GM18505 (cell line): ENCODE data around the gene ADGRB3.

Experiments
- ATAC-seq: cut with Tn5 transposase; IDR thresholded peaks from one replicate; pipeline ENCODE4 v1.9.1; 2021; ENCODE audit not compliant: unreplicated experiment
- POLR2A ChIP-seq: IDR thresholded peaks from 4 replicates; pipeline ENCODE4 v1.6.1; 2011; ENCODE audit warnings: borderline replicate concordance; ENCODE audit not compliant: insufficient read depth, insufficient read length; ENCODE audit errors: extremely low read depth

ADGRB3 gene

GRCh38 chr6:69370763-69371162 is 735.7 kb downstream of the ADGRB3 start:
- no peak for TF ChIP-seq POLR2A
- ATAC-seq = no peak

- no peak for ATAC-seq
- no peak for TF ChIP-seq POLR2A
These were observed 743.2 kb downstream of the ADGRB3 start for GRCh38 chr6:69378326-69378725.

- ATAC-seq = no peak
These were observed 744.4 kb downstream of the ADGRB3 start for GRCh38 chr6:69379518-69379917.

GRCh38 chr6:69383627-69384026 is 748.5 kb downstream of the ADGRB3 start:
- no peak for TF ChIP-seq POLR2A
- no peak for ATAC-seq

More at GRCh38 chr6:69379518-69379917, 744.4 kb downstream of the ADGRB3 start:
- no peak for TF ChIP-seq POLR2A

- no peak for TF ChIP-seq POLR2A
- ATAC-seq = no peak
These were observed 751.3 kb downstream of the ADGRB3 start for GRCh38 chr6:69386426-69386825.

GRCh38 chr6:69390125-69390524 is 755.0 kb downstream of the ADGRB3 start:
- TF ChIP-seq POLR2A = no peak
- ATAC-seq = no peak

GRCh38 chr6:69391106-69391505 is 756.0 kb downstream of the ADGRB3 start:
- TF ChIP-seq POLR2A = no peak
- ATAC-seq = no peak

GRCh38 chr6:69392745-69393144 is 757.7 kb downstream of the ADGRB3 start:
- no peak for TF ChIP-seq POLR2A
- no peak for ATAC-seq

- ATAC-seq = no peak
- no peak for TF ChIP-seq POLR2A
These were observed 763.2 kb downstream of the ADGRB3 start for GRCh38 chr6:69398311-69398710.

GRCh38 chr6:69398729-69399128 is 763.6 kb downstream of the ADGRB3 start:
- no peak for TF ChIP-seq POLR2A
- no peak for ATAC-seq

GRCh38 chr6:69408886-69409285 is 773.8 kb downstream of the ADGRB3 start:
- ATAC-seq = no peak
- TF ChIP-seq POLR2A = no peak

GRCh38 chr6:69416776-69417175 is 781.7 kb downstream of the ADGRB3 start:
- ATAC-seq = no peak
- TF ChIP-seq POLR2A = no peak

GRCh38 chr6:69421269-69421668 is 786.2 kb downstream of the ADGRB3 start:
- no peak for TF ChIP-seq POLR2A
- no peak for ATAC-seq

GRCh38 chr6:69422020-69422419 is 786.9 kb downstream of the ADGRB3 start:
- no peak for TF ChIP-seq POLR2A
- no peak for ATAC-seq

GRCh38 chr6:69422475-69422874 is 787.4 kb downstream of the ADGRB3 start:
- no peak for ATAC-seq

More at GRCh38 chr6:69422475-69422874, 787.4 kb downstream of the ADGRB3 start:
- TF ChIP-seq POLR2A = no peak
